ENCODE measurements around the gene OAS1. TPM values are rescaled to one million over a fixed set of nuclear protein-coding genes. Genes with fewer than 3 reads are reported as not detected.
"Not testable (repeated sequence)": the region's sequence is repeated elsewhere in the genome, so short reads cannot be mapped to it uniquely, and the experiment has no call there.

The OAS1 gene
- total and polyA plus RNA-seq, 2 donors (not counting 3 experiments of a cell fraction or from before 2014, with no cell fraction given): 5.7 to 6.4 TPM

- Histone ChIP-seq H3K27me3 (ENCODE audit: control insufficient read depth in 2 of 2, insufficient read depth in 2 of 2, low read length in 2 of 2) (no peaks in the 10 kb centered on the region), H3K79me2 (ENCODE audit: control insufficient read depth, insufficient read depth, low read length) (no peaks in the 10 kb centered on the region), H3K9ac (replicated peaks; ENCODE audit: extremely low read depth, insufficient read depth, low read length) (no peak overlapping the region), H3K27ac (ENCODE audit: insufficient read depth, low read depth, low read length) (no peak overlapping the region), H3K4me3 (replicated peaks in 1 of 3; ENCODE audit: insufficient read depth in 1 of 3, low read depth in 1 of 3, low read length in 3 of 3) (no peak overlapping the region), H3K9me3 (replicated peaks; ENCODE audit: control insufficient read depth, insufficient read depth, low read length) (no peaks in the 10 kb centered on the region), H2AFZ (ENCODE audit: low read depth, low read length) (no peak overlapping the region), H3K36me3 (ENCODE audit: control insufficient read depth in 2 of 2, extremely low read depth in 1 of 2, insufficient read depth in 2 of 2, low read length in 2 of 2) (no peaks in the 10 kb centered on the region), H3K4me1 (ENCODE audit: control insufficient read depth, extremely low read depth, insufficient read depth, low read length) (no peaks in the 10 kb centered on the region), H3K9me1 (replicated peaks; ENCODE audit: control insufficient read depth, extremely low read depth, insufficient read depth, low read length) (no peaks in the 10 kb centered on the region), H4K20me1 (replicated peaks; ENCODE audit: control insufficient read depth, extremely low read depth, insufficient read depth, low read length) (no peaks in the 10 kb centered on the region), H3K4me2 (ENCODE audit: insufficient read depth, low read length) (no peak overlapping the region)
- ChIA-PET POLR2A (no interaction called here), CTCF (interaction anchor here (1.3 to 2.0 kb wide), 4 partner anchors 12 to 57 kb away, joined by 3 to 10 read pairs (median 6); partner anchors contain the start of gene OAS3)
- FAIRE-seq (no peak), DNase-seq (ENCODE audit: low read depth, low spot score) (no peak)
- TF ChIP-seq FOS (IDR thresholded peaks at IDR 0.05; ENCODE audit: borderline replicate concordance, insufficient read depth, low read length): no peak
- no peak for TF ChIP-seq POLR2A (IDR thresholded peaks at IDR 0.05; ENCODE audit: low read depth, low read length)
- TF ChIP-seq, protein P1, sequence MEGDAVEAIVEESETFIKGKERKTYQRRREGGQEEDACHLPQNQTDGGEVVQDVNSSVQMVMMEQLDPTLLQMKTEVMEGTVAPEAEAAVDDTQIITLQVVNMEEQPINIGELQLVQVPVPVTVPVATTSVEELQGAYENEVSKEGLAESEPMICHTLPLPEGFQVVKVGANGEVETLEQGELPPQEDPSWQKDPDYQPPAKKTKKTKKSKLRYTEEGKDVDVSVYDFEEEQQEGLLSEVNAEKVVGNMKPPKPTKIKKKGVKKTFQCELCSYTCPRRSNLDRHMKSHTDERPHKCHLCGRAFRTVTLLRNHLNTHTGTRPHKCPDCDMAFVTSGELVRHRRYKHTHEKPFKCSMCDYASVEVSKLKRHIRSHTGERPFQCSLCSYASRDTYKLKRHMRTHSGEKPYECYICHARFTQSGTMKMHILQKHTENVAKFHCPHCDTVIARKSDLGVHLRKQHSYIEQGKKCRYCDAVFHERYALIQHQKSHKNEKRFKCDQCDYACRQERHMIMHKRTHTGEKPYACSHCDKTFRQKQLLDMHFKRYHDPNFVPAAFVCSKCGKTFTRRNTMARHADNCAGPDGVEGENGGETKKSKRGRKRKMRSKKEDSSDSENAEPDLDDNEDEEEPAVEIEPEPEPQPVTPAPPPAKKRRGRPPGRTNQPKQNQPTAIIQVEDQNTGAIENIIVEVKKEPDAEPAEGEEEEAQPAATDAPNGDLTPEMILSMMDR (IDR thresholded peaks at IDR 0.05; ENCODE audit: extremely low read depth in 1 of 2, insufficient read depth in 1 of 2, low read depth in 1 of 2, low read length in 2 of 2): no peak
- TF ChIP-seq MYC (IDR thresholded peaks at IDR 0.05; ENCODE audit: low read depth, low read length): no peak
- no peak for TF ChIP-seq EZH2 (IDR thresholded peaks at IDR 0.05; ENCODE audit: borderline replicate concordance, low read depth, low read length, severe bottlenecking)
- TF ChIP-seq MAX (IDR thresholded peaks at IDR 0.05; ENCODE audit: insufficient read depth, insufficient read length): no peak
- no peak for TF ChIP-seq JUN (IDR thresholded peaks at IDR 0.05; ENCODE audit: borderline replicate concordance, insufficient read depth, insufficient read length, low read depth)
- no peak for TF ChIP-seq POLR2AphosphoS5 (IDR thresholded peaks at IDR 0.05; ENCODE audit: insufficient read depth, low read depth, low read length)
- TF ChIP-seq GATA2 (IDR thresholded peaks at IDR 0.05; ENCODE audit: insufficient read depth, insufficient read length, low read depth, low read length): no peak
- no TSS peak for BruUV-seq (replicated peaks)
- intact Hi-C loops (cut with micrococcal nuclease): no loop called here
- dilution Hi-C loops (cut with MboI; ENCODE audit: extremely low pct_ligation_motif_present, low sequenced_read_pairs): no loop called here
These were observed 43.9 kb downstream of the OAS1 start for GRCh38 chr12:112950701-112951100.

DNA sequence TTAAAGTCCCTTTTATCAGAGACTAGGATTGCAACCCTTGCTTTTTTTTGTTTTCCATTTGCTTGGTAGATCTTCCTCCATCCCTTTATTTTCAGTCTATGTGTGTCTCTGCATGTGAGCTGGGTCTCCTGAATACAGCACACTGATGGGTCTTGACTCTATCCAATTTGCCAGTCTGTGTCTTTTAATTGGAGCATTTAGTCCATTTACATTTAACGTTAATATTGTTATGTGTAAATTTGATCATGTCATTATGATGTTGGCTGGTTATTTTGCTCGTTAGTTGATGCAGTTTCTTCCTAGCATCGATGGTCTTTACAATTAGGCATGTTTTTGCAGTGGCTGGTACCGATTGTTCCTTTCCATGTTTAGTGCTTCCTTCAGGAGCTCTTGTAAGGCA lies 50.4 kb downstream of the OAS1 start:
- H3K9me3 ChIP-seq (replicated peaks; ENCODE audit: control insufficient read depth, insufficient read depth, low read length); BruUV-seq (replicated peaks); POLR2A ChIA-PET; H3K4me3 ChIP-seq (replicated peaks in 1 of 3; ENCODE audit: insufficient read depth in 1 of 3, low read depth in 1 of 3, low read length in 3 of 3); dilution Hi-C loops (cut with MboI; ENCODE audit: extremely low pct_ligation_motif_present, low sequenced_read_pairs); H3K36me3 ChIP-seq (ENCODE audit: control insufficient read depth in 2 of 2, extremely low read depth in 1 of 2, insufficient read depth in 2 of 2, low read length in 2 of 2); H3K9me1 ChIP-seq (replicated peaks; ENCODE audit: control insufficient read depth, extremely low read depth, insufficient read depth, low read length); H3K4me1 ChIP-seq (ENCODE audit: control insufficient read depth, extremely low read depth, insufficient read depth, low read length); DNase-seq (ENCODE audit: low read depth, low spot score); FAIRE-seq; H2AFZ ChIP-seq (ENCODE audit: low read depth, low read length); H3K9ac ChIP-seq (replicated peaks; ENCODE audit: extremely low read depth, insufficient read depth, low read length); CTCF ChIA-PET; H3K27me3 ChIP-seq (ENCODE audit: control insufficient read depth in 2 of 2, insufficient read depth in 2 of 2, low read length in 2 of 2); H4K20me1 ChIP-seq (replicated peaks; ENCODE audit: control insufficient read depth, extremely low read depth, insufficient read depth, low read length); H3K27ac ChIP-seq (ENCODE audit: insufficient read depth, low read depth, low read length); H3K79me2 ChIP-seq (ENCODE audit: control insufficient read depth, insufficient read depth, low read length); H3K4me2 ChIP-seq (ENCODE audit: insufficient read depth, low read length); intact Hi-C loops (cut with micrococcal nuclease): not testable (repeated sequence)

All from endothelial cell of umbilical vein (primary cell).